ENCODE data around the gene ITPRIPL2.

Gene ITPRIPL2

DNA sequence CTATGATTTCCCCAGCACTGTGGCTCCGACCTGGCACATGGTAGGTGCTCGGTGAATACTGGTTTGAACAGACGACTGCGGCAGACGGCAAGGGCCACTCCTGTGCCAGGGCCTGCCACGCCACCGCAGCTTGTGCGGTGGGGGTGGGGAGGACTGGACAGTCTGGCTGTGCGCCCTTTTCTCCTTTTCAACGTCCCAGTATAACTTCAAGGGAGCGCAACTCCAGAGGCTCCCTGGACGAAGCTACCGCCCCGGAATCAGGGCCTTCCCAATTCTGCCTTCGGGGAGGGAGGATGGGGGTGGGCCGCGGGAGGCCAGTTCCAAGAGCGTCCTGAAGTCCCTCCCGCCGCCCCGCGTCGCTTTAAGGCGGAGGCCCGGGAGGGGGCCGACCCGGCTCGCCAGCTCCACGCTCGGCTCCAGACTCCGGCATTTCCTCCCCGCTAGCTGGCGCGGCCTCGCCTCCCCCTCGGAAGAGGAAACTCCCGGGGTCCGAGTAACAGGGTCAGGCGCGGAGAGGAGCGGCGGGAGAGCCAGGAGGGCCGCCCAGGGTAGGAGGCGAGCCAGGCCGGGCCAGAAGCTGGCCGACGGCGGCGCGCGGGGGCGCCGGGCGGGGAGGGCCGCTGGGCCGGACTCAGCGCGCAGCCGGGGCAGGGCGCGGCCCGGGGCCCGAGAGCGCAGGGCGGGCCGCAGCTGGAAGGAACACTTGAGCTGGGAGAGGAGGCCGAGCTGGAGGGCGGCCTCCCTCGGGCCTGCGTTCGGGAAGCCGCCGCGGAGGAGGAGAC, at the start of gene ITPRIPL2:
ITPRIPL2 (plus strand) TSS at position 388 of the 782 bp plus-strand sequence. CDS start 498 bp downstream, outside the sequence.
- peak; percentile 72 for DNase-seq (ENCODE audit: low spot score)

DNA sequence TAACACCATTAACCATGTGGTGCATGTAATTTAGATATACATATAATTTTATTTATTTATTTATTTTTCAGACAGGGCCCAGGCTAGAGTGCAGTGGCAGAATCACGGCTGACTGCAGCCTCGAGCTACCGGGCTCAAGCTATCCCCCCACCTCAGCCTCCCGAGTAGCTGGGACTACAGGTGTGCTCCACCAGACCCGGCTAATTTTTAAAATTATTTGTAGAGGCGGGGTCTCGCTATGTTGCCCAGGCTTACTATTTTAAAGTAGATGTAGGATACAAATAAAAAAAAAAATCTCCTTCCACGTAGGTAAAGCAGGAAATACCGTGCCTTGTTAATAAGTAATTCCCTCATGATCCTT, 46.8 kb upstream of the ITPRIPL2 start:
- no peak for DNase-seq (ENCODE audit: low spot score)

DNA sequence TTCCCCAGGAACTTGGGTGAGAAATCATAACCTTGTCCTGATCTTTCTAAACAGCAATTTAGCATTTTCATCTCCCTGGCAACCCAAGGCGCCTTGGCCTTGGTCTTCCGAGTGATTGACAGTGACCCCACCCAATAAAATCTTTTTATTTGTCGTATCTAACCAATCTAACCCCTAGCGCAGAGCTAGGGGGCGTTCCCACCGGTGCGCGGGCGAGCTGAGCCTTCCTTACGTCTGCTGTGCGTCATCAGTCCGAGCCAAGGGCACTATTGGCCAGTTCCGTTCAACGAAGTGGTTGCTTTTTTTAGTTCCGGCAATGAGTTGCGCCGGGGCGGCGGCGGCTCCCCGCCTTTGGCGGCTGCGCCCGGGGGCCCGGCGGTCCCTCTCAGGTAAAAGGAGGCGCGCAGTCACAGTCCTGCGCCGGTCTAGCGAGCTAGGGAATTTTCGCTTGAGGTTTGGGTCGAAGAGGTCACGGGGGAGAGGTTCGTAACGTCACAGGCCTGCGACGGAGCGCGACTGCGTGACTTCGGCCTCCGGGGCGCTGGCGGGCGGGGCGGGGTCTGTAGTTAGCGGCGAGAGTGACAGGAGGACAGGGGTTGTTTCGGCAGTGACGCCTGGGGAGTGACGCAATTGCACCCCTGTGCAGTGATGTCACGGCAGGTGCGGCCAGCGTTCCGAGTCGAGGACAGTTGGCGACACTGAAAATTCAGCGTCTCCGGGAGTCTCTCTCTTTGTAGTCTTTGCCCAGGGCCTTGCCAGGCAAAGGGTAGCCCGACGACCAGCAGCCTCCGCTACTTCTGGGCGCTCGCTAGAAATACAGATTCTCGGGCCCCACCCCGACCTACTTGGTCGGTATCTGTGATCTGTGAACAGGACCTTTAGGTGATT, 46.2 kb upstream of the ITPRIPL2 start, which contains the start of gene COQ7:
COQ7 (plus strand) TSS at position 266 of the 888 bp plus-strand sequence; CDS start at position 317, 51 bp downstream.
- peak; percentile 98 for DNase-seq (ENCODE audit: low spot score)

DNA sequence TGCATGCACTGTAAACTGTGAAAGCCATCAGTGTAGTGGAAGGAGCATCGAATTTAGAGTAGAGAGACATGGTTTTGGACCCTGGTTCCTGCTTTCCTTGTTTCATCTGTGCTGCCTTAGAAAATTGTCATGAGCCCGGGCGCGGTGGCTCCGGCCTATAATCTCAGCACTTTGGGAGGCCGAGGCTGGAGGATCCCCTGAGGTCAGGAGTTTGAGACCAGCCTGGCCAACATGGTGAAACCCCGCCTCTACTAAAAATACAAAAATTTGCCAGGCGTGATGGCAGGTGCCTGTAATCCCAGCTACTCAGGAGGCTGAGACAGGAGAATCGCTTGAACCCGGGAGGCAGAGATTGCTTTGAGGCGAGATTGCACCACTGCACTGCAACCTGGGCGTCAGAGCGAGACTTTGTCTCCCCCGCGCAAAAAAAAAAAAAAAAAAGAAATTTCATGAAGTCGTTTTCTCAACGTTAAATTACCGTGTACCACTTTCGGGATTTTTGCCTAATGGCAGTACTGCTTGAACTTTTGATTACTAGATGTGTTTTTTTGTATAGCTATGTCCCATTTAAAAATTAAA, 45.4 kb upstream of the ITPRIPL2 start:
- no peak for DNase-seq (ENCODE audit: low spot score)

DNA sequence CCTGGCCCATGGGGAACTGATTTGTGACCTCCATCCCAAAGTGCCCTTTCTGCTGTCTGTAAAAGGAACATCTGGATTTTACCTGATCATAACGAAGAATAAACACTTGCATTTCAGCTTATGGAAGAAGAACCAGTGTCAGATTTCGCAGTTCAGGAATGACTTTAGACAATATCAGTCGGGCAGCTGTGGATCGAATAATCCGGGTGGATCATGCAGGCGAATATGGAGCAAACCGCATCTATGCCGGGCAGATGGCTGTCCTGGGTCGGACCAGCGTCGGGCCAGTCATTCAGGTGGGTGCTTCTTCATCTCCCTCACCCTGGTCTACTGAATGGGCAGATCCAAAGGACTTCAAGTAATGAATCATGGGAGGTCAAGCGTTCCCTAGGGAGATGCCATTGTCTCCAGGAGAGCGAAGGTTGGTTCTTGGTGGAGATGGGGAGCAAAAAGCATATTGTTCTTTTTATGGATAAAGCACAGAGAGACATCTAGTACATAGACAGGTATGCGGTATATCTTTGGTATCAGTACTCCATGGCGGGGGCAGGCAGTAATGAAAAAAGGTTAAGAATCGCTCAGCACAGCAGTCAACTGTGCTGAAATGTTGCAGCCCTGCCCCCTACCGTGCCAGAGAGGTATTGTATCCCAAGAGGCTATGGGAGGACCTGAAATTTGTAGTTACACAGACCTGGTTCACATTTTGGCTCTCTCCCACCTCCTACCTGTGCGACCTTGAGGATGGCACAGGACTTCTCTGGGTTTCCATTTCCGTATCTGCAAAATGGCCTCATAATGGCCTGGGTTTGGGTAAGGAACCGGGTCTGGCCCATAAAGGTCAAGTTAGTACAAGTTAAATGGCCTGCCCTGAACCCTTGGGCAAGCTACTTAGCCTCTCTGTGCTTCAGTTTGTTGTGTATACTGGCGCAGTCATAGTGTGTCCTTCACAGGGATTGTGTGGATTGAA, 41.7 kb upstream of the ITPRIPL2 start:
- DNase-seq (ENCODE audit: low spot score), result peak; percentile 61

DNA sequence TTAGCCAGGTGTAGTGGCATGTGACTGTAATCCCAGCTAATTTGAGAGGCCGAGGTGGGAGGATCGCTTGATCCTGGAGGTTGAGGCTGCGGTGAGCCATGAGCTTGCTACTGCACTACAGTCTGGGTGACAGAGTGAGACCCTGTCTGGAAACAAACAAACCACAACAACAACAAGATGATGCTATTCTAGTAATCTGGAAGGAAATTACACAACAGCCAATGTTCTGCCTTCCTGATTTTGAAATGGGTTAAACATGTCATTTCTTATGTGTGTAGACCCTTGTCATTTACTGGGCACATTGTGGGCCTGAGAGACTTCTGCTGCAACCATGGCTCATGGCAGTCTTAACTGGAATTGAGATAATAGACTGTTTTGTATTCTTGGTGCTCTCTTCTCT, 40.4 kb upstream of the ITPRIPL2 start:
- DNase-seq (ENCODE audit: low spot score), result no peak

DNA sequence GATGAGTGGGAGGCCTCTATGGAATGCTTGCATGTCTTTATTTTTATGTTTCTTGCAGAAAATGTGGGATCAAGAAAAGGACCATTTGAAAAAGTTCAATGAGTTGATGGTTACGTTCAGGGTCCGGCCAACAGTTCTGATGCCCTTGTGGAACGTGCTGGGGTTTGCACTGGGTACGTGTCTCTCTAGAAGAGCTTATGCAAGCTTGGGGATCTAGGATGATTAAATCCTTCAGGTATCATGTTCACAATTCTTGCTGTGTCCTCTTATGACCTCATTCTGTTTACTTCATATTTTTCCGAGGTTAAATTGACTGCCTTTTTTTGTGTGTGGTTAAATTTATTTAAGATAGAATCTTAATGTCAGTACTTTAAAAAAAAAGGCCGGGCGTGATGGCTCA, 39.9 kb upstream of the ITPRIPL2 start:
- DNase-seq (ENCODE audit: low spot score), result no peak

DNA sequence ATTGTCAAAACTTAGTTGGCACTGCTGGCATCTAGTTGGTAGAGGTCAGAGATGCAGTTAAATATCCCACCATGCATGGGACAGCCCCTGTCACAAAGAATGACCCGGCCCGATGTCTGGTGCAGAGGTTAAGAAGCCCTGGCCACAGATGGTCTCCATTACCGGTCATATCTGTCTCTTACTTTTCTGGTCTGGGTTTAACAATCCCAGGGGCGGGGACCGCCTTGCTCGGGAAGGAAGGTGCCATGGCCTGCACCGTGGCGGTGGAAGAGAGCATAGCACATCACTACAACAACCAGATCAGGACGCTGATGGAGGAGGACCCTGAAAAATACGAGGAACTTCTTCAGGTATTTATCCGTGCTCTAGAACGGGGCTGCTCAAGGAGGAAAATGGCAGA, 38.3 kb upstream of the ITPRIPL2 start:
- no peak for DNase-seq (ENCODE audit: low spot score)

DNA sequence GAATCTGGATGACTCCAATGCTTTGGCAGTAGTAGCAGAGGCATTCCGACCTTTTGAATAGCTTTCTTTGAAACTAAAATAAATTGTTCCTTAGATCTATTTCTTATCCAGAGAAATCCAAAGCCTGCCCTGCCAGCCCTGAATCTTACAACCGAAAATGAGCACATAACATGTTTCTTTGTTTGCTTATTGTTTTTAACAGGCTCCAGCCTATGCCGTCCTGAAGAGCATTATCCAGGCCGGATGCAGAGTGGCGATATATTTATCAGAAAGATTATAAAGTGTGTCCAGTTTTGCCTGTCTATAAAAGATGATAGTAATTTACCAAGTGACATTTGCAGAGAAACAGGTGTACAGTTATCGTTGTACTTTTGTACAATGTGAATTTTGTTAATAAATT, 35.9 kb upstream of the ITPRIPL2 start:
- DNase-seq (ENCODE audit: low spot score), result no peak

DNA sequence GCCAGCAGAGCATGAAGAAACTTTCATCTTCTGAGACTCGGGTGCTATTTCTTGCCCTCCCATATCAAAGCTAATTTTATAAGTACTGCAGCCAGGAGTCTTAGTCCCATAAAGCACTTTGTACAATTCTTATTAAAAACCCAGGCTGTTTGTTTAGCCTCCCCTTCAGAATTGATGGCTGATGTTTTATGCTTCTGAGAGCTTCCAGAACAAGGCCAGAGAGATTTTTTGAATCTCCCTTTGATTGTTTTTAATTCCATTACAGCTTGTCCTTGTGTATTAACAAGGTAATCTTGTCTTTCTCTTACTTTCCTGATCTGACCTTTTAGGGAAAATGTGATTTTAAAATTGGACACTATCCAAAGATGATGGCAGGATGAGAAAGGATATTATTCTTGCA, 30.1 kb upstream of the ITPRIPL2 start:
- DNase-seq (ENCODE audit: low spot score), result no peak

DNA sequence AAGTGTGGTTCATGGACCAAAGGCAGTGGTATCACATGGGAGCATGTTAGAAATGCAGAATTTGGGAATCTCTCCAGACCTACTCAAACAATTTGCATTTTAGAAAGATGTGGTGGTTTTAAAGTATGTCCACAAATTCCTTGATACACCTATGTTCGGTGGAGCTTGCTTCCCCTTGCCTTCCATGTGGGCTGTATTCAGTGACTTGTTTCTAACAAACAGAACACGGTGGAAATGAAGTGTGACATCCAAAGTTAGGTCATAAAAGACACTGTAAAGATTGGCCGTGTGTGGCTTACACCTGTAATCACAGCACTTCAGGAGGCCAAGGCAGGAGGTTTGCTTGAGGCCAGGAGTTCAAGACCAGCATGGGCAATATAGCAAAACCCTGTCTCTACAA, 29.6 kb upstream of the ITPRIPL2 start:
- no peak for DNase-seq (ENCODE audit: low spot score)

DNA sequence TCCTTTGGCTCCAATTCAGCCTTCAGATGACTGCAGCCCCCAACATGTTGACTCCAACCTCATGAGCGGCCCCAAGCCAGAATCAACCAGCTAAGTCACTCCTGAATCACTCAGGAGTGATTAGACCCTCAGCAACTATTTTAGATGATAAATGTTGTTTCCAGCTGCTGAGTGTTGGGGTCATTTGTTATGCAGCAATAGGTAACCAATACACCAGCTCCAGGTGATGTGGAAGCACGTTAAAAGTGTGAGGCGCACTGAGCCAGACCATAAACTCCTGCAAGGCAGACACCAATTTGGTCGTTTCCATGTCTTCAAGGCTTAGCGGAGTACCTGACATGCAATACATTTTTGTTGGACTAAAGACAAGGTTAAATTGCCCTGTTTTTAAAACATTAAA, 28.9 kb upstream of the ITPRIPL2 start:
- no peak for DNase-seq (ENCODE audit: low spot score)

DNA sequence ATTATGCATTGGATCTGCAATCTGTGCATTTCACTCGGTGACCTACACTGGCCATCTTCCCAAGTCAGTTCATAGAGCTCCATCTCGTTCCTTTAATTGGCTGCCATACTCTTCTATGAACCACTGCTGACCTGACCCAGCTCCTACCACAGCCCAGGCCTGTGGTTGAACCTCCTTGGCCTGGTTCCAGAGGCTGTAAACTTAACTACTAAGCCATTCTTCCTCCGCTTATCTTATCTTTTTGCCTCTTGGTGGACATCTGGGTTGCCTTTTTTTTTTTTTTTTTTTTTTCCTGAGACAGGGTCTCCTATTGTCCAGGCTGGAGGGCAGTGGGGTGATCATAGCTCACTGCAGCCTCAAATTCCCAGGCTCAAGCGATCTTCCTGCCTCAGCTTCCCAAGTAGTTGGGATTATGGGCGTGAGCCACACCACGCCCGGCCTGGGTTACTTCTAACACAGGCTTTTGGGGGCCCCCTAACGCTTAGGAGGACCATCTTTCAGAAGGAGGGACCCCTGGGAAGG, 28.0 kb upstream of the ITPRIPL2 start:
- no peak for DNase-seq (ENCODE audit: low spot score)

DNA sequence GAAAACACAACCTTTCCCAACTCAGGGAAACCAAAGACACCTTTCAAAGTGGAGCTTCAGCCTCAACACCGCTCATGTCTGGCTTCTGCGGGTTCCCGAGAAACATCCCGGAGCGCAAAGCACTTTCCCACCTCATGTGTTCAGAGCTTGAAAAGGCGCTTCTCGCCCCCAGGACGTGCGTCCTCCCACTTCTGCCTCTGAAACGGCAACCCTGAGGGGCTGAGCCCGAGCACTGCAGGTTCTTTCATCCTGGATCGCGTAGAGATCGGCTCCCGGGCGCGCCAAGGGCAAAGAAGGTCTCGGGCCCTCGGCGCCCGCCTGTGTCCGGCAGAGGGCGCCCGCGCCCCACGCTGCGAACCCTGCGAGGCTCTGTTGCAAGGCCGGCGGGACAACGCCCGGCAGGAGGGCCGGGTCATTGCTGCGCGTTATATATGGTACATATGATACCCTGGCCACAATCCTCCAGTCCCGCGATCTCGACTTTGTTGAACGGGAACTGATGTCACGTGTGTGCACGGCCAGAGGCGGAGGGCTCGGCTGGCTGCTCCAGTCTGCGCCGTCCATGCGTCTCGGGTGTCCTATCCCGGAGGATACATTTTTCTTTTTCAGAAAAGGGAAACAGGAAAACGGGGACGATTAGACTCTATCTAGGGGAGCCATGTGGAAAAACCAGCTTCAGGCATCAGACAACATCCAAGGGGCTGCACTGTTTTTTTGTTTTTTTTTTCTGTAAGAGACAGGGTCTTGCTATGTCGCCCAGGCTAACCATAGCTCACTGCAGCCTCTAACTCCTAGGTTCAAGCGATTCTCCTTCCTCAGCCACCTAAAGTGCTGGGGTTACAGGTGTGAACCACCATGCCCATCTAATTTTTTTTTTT, 27.2 kb upstream of the ITPRIPL2 start:
- peak; percentile 93 for DNase-seq (ENCODE audit: low spot score)

DNA sequence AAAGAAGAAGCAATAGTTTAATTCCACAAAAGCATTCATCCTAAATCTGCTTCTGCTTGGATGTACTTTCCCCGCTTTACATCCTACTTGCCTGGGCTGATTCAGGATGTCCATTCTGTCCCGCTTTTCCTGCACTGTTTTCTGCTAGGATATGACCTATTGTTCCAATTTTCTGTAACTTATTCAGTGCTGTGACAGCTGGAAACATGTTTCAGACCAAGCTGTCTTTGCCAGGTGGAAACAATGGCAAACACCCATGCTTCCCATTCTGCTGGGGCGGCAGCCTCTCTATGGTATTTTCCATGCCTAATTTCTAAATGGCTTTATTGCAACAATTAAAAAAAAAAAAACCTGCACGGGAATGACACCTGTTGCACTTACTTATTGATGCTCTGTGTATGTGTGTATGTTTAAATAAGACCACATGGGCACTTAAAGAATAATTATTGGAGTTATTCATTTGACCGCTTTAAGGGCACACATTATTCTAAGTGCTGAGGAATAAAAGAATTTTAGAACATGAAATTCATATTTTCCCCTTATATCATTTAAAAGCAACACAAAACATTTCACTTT, 25.3 kb upstream of the ITPRIPL2 start:
- no peak for DNase-seq (ENCODE audit: low spot score)

DNA sequence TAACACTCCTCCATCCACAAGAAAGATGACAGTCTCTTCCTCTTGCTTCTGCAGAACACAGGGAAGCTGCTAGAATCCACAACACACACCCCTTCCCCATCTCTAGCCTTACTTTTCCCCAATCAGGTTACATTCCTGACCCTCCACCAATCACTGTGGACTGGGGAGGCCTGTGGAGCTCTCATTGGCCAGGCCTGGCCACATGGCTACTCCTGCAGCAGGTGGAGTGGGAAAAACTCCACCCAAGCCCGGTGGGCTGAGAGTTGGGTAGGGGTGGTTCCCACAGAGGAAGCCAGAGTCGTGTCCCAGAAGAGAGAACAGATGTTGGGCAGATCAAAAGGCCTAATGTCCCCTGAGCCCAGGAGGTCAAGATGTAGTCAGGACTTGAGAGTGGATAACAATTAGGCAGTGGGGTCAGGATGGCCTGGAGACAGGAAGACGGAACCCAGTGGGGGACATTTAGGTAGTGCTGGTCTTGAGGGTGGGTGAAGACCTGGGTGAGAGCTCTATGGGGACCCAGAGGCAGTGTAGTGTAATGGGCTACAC, 24.3 kb upstream of the ITPRIPL2 start:
- no peak for DNase-seq (ENCODE audit: low spot score)

DNA sequence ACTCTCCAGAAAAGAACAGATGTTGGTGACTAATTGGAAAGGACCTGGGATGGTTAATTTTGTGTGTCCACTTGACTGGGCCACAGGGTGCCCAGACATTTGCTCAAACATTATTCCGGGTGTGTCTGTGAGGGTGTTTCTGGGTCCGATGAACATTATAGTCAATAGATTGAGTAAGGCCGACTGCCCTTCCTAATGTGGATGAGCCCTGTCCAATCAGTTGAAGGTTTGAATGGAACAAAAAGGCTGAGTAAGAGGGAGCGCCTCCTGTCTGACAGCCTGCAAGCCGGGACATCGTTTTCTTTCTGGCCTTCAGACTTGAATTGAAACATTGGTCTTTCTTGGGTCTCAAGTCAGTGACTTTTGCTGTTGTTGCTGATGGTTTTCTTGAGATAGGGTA, 22.8 kb upstream of the ITPRIPL2 start:
- DNase-seq (ENCODE audit: low spot score), result no peak

DNA sequence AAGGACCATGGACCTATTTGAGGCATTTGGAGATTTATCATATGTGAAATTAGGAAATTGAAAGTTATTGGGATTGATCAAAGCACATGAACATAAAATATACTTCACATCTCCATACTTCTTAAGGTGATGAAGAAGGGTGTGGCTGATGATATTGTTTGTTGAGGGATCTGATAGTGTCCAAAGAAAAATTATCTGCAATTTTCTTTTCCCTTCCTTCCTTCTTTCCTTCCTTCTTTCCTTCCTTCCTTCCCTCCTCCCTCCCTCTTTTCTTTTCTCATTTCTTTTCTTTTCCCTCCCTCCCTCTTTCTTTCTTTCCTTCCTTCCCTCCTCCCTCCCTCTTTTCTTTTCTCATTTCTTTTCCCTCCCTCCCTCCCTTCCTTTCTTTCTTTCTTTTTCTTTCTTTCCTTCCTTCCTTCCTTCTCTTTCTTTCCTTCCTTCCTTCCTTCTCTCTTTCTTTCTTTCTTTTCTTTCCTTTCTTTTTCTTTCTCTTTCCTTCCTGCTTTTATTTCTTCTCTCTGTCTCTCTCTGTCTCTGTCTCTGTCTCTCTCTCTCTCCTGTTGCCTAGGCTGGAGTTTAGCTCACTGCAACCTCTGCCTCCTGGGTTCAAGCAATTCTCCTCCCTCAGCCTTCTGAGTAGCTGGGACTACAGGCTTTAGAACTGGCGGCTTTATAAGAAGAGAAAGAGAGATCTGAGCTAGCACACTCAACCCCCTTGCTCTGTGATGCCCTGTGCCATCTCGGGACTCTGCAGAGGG, 20.9 kb upstream of the ITPRIPL2 start:
- DNase-seq (ENCODE audit: low spot score), result no peak
